ENCODE data around the gene SLC16A10. TPM values are rescaled to one million over a fixed set of nuclear protein-coding genes. Genes with fewer than 3 reads are reported as not detected.
A peak's percentile ranks its signal among the peaks of the same experiment; 100 is the strongest.
"Not testable (repeated sequence)": the region's sequence is repeated elsewhere in the genome, so short reads cannot be mapped to it uniquely, and the experiment has no call there.

The SLC16A10 gene
- total RNA-seq, 1 donor from 2014 or later = 11.0 TPM

DNA sequence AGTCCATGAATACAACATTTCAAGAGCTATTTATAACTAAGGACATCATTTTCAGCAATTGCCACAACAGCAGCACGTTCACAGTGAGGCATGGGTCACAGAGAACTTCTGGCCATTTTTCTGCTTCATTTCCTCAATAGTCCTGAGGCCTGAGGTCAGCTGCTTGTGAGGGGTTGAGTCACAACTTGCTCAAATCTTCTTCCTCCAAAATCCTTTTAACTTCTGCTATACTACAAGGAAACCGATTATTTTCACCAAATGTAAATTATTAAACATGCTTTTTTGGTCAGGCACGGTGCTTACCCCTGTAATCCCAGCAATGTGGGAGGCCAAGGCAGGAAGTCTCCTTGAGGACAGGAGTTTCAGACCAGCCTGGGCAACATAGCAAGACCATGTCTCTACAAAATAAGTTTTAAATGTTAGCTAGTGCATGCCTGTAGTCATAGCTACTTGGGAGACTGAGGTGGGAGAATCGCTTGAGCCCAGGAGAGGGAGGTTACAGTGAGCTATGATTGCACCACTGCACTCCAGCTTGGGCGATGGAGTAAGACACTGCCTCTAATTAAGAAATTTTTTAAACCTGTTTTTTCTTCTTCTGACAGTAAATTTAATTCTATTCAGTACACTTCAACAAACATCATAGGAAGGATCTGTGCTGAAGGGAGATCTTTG, 11.1 kb upstream of the SLC16A10 start:
- DNase-seq (ENCODE audit: low spot score in 2 of 2) (no peak), FAIRE-seq (no peak)

DNA sequence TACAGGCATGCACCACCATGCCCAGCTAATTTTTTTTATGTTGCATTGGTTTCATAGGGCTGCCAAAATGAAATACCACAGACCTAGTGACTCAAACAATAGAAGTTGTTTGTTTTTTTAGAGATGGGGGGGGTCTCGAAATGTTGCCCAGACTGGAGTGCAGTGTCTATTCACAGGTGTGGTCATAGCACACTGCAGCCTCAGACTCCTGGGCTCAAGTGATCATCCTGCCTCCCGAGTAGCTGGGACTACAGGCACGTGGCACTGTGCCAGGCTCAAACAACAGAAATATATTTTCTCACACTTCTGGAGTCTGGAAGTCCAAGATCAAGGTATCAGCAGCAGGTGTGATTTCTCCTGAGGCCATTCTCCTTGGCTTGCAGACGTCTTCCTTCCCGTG, 6.6 kb upstream of the SLC16A10 start:
- FAIRE-seq (no peak), DNase-seq (ENCODE audit: low spot score in 2 of 2) (no peak)

DNA sequence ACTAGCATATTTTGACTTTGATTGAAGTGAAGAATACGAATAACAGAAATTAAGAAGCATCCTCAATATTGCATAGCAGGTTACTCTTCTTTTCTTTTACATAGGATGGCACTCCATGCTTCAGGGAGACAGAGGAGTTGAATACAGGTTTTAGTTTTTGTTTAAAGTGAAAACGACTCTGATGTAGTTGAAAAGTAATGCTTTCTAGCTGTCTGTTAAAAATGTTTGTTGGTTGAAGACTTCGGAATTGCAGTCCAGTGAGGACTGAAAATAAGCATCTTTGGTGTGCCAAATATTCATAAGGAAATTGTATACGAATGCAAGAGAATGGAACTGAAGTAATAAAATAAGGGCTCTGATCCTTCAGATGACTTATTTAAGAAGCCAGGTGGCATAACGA, 618 bp upstream of the SLC16A10 start:
- DNase-seq (ENCODE audit: low spot score in 2 of 2) (no peak), FAIRE-seq (no peak)

DNA sequence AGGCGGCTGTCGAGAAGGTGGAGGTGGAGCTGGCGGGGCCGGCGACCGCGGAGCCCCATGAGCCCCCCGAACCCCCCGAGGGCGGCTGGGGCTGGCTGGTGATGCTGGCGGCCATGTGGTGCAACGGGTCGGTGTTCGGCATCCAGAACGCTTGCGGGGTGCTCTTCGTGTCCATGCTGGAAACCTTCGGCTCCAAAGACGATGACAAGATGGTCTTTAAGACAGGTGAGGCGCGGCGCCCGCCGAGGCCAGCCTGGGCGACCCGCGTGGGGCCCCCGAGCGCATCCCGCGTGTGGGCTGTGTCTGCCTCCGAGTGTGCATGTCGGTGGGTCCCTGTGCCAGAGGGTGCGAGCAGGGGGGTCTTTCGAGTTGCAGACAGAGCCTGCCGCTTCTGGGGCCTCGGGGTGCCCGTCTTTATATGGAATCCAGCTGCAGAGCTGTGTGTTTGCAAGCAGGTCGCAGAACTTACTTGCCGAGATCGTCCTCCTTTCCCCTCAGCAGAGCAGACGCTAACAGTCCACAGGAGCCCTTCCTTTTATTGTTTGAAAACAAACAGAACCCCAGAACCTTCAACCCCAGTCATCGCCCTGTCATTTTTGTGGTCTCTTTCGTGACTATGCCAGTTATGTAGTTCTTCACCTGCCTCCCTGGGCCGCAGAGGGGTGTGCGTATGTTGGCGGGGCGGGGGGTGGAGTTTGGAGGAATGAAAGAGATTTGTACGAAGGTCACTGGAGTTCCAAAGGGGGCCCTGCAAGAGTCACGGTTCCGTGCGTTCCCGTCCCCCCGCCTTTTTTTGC, 766 bp downstream of the SLC16A10 start:
- no peak for FAIRE-seq
- DNase-seq (ENCODE audit: low spot score in 2 of 2) = peak in 1 of 2 donors; percentile 22

DNA sequence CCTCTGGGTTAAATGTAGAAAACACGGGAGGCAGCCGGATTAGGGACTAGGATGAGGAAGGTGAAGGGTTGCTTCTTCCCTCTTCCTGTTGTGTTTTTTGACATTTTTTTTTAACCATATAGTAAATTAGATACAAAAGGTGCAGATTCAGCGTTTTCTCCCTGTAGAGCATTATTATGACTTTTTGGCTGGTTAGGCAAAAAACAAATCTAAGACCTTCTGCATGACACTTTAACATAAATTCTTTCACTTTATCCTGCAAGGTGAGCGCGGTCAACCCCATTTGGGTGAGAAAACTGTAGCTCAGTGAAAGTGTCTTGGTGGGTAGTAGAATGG, 1.3 kb downstream of the SLC16A10 start:
- FAIRE-seq (no peak), DNase-seq (ENCODE audit: low spot score in 2 of 2) (no peak)

DNA sequence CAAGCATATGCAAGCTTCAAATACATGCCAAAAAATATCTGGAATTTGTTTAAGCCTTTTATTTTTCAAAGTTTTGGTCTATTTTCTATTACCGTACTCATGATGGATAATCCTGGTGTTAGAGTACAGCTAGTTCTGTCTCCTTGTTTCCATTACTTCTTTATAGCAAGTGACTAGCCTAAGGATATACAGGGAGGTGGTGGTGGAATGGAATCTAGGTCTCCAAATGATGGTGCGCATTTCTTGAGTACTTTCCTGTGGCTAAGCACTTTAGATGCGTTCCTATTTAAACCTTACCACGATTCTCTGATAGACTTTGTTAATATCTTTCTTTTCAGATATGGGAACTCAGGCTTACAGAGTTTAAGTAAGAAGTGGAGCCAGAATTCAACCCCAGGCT, 3.5 kb downstream of the SLC16A10 start:
- FAIRE-seq (no peak), DNase-seq (ENCODE audit: low spot score in 2 of 2) (no peak)

DNA sequence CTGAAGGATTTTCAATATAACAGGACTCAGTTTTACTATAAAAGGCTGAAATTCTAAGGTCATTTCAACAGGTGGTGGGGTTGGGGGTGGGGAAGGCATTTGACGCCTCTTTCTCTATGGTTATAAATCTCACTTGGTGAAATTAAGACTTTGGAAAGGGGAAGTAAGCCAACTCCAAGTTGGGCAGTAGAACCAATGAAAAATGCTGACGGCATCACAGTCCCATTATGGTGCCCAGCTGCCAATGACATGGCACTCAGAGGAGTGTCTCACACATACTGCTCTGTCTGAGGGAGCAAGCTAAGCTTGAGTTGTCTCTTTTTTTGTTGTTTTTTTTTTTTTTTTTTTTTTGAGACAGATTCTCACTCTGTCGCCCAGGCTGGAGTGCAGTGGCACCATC, 4.7 kb downstream of the SLC16A10 start:
- DNase-seq (ENCODE audit: low spot score in 2 of 2) (no peak), FAIRE-seq (no peak)

DNA sequence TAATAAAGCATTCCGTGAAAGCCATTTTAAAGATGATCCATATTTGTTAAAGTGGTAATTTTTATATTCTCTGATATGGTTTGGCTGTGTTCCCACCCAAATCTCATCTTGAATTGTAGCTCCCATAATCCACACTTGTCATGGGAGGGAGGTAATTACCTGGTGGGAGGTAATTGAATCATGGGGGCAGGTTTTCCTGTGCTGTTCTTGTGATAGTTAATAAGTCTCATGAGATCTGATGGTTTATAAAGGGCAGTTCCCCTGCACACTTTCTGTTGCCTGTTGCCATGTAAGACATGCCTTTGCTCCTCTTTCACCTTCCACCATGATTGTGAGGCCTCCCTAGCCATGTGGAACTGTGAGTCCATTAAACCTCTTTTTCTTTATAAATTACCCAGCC, 8.2 kb downstream of the SLC16A10 start:
- not testable (repeated sequence) for FAIRE-seq

DNA sequence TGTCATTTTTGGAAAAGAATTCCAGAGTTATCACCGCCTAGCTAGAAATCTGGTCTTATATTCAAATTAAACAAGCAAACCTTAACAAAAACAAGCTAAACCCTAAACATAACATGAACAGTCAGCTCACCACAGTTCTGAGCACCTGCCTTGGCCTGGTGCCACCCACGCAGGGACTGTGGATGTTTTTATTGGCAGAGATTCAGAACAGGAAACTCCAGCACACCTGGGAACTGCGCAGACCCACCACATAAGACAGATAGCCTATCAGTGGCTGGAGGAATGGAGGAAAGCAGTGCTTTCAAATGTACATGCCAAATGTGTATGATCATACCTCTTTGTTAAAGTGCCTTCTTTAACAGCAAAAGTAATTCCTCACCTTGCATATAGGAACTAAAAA, 8.9 kb downstream of the SLC16A10 start:
- DNase-seq (ENCODE audit: low spot score in 2 of 2) = no peak
- FAIRE-seq = no peak

More for the DNA sequence above, 8.2 kb downstream of the SLC16A10 start:
- DNase-seq (ENCODE audit: low spot score in 2 of 2) = not testable (repeated sequence)

DNA sequence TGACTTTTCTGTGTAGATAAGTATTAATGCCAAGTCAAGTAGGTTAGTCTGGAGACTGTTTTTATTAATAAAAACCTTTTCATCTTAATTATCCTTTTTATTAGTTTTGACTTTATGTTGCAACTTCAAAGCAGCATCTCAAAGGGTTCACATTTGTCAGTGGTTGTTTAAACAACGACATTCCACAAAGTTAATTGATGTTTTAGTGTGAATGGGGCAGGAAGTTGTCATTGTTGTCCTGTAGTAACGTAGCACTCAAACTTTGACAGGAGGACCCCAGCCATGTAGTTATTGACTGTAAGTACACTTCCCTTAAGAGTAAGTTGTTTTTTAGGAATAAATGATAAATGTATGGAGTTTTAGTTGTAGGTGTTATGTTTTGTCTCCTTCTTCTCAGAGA, 11.3 kb downstream of the SLC16A10 start:
- FAIRE-seq = no peak
- DNase-seq (ENCODE audit: low spot score in 2 of 2) = no peak

DNA sequence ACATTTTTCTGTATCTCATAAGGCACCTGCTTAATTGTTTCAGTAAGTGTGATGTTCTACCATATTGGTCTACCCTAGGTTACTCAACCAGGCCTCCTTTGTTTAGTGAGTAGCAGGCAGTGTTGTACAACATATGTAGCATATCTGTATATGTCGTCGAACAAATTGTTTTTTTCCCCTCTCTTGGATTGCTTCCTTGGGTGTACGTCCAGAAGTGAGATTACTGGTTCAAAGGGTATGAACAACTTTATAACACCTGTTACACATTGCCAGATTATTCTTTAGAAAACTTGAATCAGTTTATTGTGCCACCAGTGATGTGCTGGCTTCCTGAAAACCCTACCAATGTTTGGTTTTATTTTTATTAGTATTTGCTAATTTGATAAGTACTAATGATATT, 14.7 kb downstream of the SLC16A10 start:
- DNase-seq (ENCODE audit: low spot score in 2 of 2) = no peak
- no peak for FAIRE-seq

DNA sequence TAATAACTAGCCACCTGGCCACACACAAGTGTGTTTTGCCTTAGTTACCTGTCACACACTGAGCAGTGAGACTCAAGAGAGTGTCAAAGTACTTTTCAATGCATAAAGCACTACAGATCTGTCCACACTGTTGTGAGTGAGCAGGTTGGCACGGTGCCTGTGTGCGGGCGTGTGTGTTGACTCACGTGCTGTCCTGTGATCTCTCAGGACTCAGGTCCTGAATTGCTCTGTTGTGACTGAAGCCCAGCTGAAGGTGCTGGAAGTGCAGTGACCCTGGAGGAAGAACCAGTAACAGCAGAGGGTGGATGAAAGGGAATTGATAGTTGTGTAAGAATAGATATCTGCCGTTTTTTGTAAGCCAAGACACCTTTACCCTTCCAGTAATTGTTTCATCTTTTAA, 18.3 kb downstream of the SLC16A10 start:
- DNase-seq (ENCODE audit: low spot score in 2 of 2) = no peak

DNA sequence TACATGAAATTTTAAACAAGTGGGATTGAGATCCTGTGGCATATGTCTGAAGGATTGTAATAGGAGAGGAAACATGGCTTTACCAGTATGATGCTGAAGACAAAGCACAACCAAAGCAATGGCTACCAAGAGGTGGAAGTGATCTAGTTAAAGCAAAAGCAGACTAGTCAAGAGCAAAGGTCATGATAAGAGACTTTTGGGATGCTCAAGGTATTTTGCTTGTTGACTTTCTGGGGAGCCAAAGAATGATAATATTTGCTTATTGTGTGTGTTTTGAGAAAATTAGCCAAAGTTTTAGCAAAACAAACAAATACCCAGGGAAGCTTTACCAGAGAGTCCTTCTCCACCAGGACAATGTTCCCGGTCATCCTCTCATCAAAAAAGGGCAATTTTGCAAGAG, 20.3 kb downstream of the SLC16A10 start:
- no peak for DNase-seq (ENCODE audit: low spot score in 2 of 2)
- no peak for FAIRE-seq

More for the DNA sequence above, 18.3 kb downstream of the SLC16A10 start:
- FAIRE-seq = no peak

DNA sequence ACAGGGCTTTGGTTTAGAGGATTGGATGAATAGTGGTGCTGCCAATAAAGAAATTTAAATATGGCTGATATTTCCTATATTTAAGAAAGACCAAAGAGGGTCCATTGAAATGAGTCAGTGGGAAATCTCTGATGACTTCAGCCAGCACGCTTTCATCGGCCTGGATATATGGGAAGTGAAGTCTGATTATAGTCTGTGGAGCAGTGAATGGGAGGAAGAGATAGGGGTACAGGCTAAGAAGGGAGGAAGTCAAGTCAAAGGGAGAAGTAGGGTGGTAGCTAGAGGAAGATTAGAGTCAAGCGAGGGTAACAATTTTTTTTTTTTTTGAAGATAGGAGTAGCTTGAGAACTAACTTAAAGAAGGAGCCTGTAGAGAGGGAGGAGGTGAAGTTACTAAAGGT, 22.7 kb downstream of the SLC16A10 start:
- no peak for FAIRE-seq
- no peak for DNase-seq (ENCODE audit: low spot score in 2 of 2)

DNA sequence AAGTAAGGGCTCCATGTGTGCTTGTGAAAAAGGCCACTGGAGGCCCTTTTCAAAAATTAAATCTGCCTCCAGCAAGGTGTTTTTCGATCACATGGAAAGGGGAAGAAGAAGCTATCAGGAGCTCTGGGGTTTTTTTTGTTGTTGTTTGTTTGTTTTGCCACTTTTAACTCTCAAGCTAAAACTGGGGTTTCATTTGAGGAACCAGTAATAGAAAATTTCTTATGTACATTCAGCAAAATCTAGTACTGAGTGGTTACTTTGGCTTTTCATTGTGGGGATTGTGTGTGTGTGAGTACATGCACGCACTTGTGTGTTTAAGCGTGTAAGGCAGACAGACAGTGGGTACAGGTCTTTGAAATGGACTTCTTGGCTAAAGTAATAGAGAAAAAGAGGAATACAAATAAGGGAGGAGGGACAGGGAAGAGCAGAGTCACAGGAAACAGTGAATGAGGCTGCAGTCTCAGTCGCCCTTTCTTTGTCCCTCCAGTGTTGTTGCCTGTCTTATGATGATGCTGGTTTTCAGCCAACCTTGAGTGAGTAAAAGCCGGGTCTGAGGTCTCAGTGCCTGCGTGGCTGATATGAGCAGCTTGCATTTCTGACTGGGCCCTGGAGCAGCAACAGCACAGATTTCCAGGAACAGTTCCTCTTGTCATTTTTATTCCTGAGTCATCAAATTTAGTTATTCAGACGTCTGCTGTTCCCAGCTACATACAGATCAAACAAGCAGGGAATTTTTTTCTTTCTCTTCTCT, 26.2 kb downstream of the SLC16A10 start:
- DNase-seq (ENCODE audit: low spot score in 2 of 2) (no peak), FAIRE-seq (no peak)

DNA sequence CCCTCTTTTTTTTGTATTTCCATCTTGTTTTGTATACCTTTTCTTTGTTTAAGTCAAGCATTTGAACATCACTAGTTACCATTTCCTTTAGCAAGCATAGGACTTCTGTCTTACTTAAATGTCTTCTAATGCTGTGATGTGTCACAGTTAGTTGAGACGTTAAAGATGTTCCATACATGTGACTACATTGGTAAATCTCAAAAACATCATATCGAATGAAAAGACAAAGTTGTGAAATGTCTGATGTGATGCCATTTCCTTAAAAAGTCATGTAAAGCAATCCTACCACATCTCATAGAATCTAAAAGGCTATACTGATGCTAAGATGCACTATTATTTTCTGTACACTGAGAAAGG, 26.8 kb downstream of the SLC16A10 start:
- no peak for DNase-seq (ENCODE audit: low spot score in 2 of 2)
- FAIRE-seq = no peak

DNA sequence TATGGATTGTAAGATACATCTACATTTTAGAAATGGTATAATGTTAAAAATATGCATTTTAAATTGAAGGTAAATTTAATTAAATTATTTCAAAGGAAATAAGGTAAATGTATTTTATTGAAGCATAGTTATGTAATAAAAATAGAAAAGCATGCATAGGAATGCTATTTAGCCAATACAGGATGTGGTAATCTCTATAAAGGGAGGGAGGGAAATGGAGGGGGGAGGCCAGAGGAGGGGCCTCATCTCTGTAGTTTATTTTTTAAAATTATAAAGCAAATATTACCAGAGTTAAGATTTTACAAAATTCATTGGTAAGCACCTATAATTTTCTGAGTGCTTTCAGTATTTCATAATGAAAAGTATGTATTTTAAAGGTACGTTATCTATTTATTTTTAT, 27.2 kb downstream of the SLC16A10 start:
- DNase-seq (ENCODE audit: low spot score in 2 of 2) (no peak), FAIRE-seq (no peak)

DNA sequence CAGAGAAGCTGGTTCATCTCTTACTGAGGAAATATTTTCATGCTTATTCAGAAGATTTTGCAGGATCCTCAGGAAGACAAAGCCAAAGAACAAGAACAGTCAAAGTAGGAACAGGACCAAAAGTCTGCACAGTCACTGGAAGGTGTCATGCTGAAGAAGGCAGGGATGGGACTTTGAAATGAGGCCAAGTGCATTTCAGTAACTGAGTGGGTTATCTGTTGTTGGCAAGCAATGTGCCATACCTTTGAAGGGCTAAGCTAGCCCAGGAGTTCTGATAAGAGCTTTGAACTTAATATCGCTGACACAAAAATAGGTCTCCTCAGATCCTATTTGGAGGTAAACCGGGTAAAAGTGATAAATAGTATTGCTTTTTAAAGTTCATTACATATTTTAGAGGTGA, 31.5 kb downstream of the SLC16A10 start:
- DNase-seq (ENCODE audit: low spot score in 2 of 2) (no peak), FAIRE-seq (no peak)

DNA sequence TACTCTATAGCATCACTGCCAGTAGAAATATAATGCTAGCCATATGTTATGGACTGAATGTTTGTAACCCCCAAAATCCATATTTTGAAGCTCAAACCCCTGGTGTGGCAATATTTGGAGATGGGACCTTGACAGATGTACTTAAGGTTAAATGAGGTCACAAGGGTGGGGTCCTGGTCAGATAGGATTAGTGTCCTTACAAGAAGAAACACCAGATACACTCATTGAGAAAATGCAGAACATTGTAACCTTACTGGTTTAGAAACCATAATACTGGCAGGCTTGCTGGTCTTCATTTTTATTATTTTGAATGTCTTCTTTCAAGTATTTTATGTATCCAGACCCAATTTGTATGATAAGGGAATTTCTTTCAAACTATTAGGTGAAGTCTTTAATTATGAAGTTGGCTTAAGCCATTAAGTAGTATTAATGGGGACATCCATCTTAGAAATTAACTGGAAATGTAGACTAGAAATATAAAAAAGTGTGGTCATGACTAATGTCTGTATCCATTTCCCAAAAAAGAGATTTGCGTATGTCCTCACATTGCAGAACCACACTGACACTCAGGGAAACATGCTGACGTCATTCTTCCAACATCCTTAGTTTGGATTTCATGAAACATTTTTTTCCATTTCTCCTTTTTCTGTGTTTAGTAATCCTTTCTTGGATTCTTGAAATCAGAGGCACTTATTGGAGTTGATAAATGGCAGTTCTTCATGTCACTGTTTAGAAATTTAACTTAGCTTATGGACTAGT, 32.4 kb downstream of the SLC16A10 start:
- no peak for FAIRE-seq
- no peak for DNase-seq (ENCODE audit: low spot score in 2 of 2)

DNA sequence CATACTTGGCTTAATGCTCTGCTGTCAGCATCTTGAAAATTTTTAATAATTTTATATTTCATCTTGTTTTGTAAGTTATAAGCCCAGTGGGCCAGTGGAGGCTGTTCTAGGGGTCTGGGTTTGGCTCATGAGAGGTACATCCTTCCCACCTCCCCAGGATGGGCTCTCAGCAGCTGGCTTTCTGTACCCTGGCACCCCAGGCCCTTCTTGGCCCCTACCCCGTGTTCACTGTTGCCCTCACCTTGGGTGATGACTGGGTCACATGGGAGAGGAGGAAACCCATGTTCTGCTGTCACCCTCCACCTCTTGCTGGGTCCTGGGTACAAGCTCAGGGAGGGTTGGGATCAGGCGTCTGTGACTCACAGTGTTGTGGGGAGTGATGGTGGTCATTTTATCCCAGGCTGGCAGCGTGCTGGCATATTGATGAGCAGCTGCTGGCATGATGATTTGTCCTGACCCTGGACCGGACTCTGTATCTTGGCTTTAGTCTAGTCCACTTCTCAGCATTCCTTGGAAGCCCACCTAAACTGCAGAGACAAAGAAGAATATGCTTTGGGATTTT, 34.6 kb downstream of the SLC16A10 start:
- no peak for FAIRE-seq
- DNase-seq (ENCODE audit: low spot score in 2 of 2) = no peak

Data from frontal cortex (tissue), 4 donors.